Measurements from ENCODE around the gene ATG13. TPM values are rescaled to one million over a fixed set of nuclear protein-coding genes. Genes with fewer than 3 reads are reported as not detected.
"Not testable (repeated sequence)": the region's sequence is repeated elsewhere in the genome, so short reads cannot be mapped to it uniquely, and the experiment has no call there.

ATG13 gene
- total RNA-seq, 1 donor from 2014 or later: 87.7 TPM

DNA sequence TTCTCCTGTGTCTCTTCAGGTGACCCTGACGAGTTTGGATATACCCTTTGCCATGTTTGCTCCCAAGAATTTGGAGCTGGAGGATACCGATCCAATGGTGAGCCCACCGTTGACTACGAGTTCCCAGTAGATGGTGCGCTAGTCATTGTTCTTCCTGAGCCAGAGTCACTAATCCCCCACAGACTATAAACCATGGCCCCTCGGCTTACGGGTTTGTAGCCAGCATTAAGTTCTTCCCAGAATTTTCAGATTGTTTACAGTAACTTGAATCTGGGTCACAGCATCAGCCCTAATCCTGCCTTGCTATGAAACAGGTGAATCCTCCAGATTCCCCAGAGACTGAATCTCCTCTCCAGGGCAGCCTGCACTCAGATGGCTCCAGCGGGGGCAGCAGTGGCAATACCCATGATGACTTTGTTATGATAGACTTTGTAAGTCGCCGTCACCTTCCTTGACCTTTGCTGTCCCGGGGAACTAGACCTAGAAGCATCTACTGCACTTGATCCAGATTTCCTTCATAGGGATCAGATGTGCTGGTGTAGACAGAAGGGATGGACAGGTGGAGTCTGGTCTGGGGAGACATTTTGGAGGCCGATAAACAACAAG is 51.2 kb downstream of the ATG13 start:
- peaks cover 11% of the 10 kb centered on the region for H3K27me3 Mint-ChIP-seq (ENCODE audit: unreplicated experiment)
- peaks cover 13% of the 10 kb centered on the region for H3K36me3 Mint-ChIP-seq (ENCODE audit: unreplicated experiment)
- H3K4me1 Mint-ChIP-seq (ENCODE audit: low read depth, unreplicated experiment): peaks cover 15% of the 10 kb centered on the region
- no peak overlapping the region for H3K4me3 Mint-ChIP-seq (ENCODE audit: unreplicated experiment)
- no peak for DNase-seq
- TF ChIP-seq, protein P1, sequence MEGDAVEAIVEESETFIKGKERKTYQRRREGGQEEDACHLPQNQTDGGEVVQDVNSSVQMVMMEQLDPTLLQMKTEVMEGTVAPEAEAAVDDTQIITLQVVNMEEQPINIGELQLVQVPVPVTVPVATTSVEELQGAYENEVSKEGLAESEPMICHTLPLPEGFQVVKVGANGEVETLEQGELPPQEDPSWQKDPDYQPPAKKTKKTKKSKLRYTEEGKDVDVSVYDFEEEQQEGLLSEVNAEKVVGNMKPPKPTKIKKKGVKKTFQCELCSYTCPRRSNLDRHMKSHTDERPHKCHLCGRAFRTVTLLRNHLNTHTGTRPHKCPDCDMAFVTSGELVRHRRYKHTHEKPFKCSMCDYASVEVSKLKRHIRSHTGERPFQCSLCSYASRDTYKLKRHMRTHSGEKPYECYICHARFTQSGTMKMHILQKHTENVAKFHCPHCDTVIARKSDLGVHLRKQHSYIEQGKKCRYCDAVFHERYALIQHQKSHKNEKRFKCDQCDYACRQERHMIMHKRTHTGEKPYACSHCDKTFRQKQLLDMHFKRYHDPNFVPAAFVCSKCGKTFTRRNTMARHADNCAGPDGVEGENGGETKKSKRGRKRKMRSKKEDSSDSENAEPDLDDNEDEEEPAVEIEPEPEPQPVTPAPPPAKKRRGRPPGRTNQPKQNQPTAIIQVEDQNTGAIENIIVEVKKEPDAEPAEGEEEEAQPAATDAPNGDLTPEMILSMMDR (IDR thresholded peaks at IDR 0.05; ENCODE audit: partially characterized antibody, unreplicated experiment): no peak
- H3K27ac Mint-ChIP-seq (ENCODE audit: unreplicated experiment): no peak overlapping the region
- H3K9me3 Mint-ChIP-seq (ENCODE audit: unreplicated experiment): peaks cover 15% of the 10 kb centered on the region

DNA sequence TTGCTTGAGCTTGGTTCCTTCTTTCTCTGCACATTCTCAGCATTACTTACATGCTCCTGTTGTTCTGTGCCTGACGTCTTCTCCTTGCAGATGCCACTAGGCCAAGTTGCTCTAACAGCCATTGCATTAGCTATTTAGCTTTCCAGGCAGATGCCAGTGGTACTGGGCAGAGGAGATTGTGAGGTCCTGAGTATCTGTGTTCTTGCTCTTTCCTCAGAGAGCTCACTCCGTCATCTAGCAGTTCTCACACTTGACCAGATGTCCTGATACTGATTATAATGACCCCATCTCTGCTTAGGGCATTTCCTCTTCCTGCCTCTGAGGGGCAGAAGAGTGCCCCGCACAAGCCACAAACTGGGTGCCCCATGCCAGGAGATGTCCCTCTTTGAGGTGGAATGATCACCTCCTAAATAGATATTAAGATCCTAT is 52.4 kb downstream of the ATG13 start:
- TF ChIP-seq, protein P1 (IDR thresholded peaks at IDR 0.05; ENCODE audit: partially characterized antibody, unreplicated experiment): peak; percentile 10
- Mint-ChIP-seq H3K4me1 (ENCODE audit: low read depth, unreplicated experiment) (peaks cover 22% of the 10 kb centered on the region), H3K27ac (ENCODE audit: unreplicated experiment) (no peak overlapping the region), H3K27me3 (ENCODE audit: unreplicated experiment) (peaks cover 11% of the 10 kb centered on the region), H3K36me3 (ENCODE audit: unreplicated experiment) (peaks cover 13% of the 10 kb centered on the region), H3K4me3 (ENCODE audit: unreplicated experiment) (no peak overlapping the region), H3K9me3 (ENCODE audit: unreplicated experiment) (peaks cover 15% of the 10 kb centered on the region)
- no peak for DNase-seq

DNA sequence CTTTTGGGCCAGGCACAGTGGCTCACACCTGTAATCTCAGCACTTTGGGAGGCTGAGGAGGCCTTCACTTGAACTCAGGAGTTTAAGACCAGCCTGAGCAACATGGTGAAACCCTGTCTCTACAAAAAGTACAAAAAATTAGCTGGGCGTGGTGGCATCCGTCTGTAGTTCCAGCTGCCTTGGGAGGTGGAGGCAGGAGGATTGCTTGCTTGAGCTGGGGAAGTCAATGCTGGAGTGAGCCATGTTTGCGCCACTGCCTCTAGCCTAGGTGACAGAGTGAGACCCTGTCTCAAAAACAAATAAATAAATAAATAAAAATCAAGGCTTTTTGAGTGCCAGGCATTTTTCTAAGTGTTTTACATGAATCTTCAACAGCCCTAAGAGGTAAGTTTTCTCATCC is 53.2 kb downstream of the ATG13 start:
- peaks cover 22% of the 10 kb centered on the region for H3K4me1 Mint-ChIP-seq (ENCODE audit: low read depth, unreplicated experiment)
- peaks cover 15% of the 10 kb centered on the region for H3K9me3 Mint-ChIP-seq (ENCODE audit: unreplicated experiment)
- not testable (repeated sequence) for DNase-seq; H3K4me3 Mint-ChIP-seq (ENCODE audit: unreplicated experiment); H3K27ac Mint-ChIP-seq (ENCODE audit: unreplicated experiment)
- H3K27me3 Mint-ChIP-seq (ENCODE audit: unreplicated experiment): peaks cover 11% of the 10 kb centered on the region
- H3K36me3 Mint-ChIP-seq (ENCODE audit: unreplicated experiment): peaks cover 13% of the 10 kb centered on the region

DNA sequence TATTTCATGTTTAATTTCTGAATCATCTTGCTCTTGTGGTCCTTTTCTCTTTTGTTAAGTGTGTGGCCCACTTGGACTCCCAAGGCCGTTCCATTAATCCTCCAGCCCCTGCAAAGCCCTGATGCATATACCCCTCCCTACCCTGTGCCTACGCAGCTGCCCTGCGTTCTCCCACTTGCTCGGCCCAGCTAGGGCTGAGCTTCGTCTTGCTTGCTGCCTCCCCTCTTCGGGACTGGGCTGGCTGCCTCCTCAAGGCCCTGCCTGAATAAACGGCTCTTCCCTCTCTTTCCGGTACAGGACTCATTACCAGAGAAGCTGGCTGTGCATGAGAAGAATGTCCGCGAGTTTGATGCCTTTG is 54.6 kb downstream of the ATG13 start:
- Mint-ChIP-seq H3K4me3 (ENCODE audit: unreplicated experiment) (peak overlapping the region; percentile 47), H3K9me3 (ENCODE audit: unreplicated experiment) (peaks cover 20% of the 10 kb centered on the region), H3K27me3 (ENCODE audit: unreplicated experiment) (peaks cover 11% of the 10 kb centered on the region), H3K36me3 (ENCODE audit: unreplicated experiment) (peaks cover 13% of the 10 kb centered on the region), H3K4me1 (ENCODE audit: low read depth, unreplicated experiment) (peaks cover 21% of the 10 kb centered on the region), H3K27ac (ENCODE audit: unreplicated experiment) (peak overlapping the region; percentile 95)
- no peak for DNase-seq
- TF ChIP-seq, protein P1 (IDR thresholded peaks at IDR 0.05; ENCODE audit: partially characterized antibody, unreplicated experiment): no peak

DNA sequence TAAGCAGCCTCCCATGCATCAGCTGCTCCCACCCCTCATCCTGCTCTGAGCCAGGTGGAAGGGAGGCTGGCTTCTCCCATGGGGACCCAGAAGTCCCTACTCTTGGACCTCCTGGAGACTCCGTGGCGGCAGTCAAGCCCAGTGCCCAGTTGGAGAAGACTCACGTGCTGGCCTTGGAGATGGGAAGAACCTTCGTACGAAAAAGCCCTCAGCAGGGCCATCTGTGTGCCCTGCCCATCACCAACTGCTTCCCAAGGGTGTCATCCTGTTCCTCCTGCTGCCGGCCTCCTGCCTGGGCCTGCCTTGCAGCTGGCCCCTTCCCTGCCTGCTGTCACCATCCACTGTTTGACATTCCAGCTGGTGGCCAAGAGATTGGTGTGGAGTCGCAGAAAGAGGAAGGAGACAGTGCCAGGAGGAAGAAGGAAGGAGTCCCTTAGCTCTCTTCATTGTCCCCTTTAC is 55.1 kb downstream of the ATG13 start:
- no peak for DNase-seq
- H3K36me3 Mint-ChIP-seq (ENCODE audit: unreplicated experiment): peaks cover 13% of the 10 kb centered on the region
- TF ChIP-seq, protein P1 (IDR thresholded peaks at IDR 0.05; ENCODE audit: partially characterized antibody, unreplicated experiment): no peak
- peaks cover 25% of the 10 kb centered on the region for H3K4me1 Mint-ChIP-seq (ENCODE audit: low read depth, unreplicated experiment)
- peaks cover 21% of the 10 kb centered on the region for H3K9me3 Mint-ChIP-seq (ENCODE audit: unreplicated experiment)
- peak overlapping the region; percentile 47 for H3K4me3 Mint-ChIP-seq (ENCODE audit: unreplicated experiment)
- peaks cover 11% of the 10 kb centered on the region for H3K27me3 Mint-ChIP-seq (ENCODE audit: unreplicated experiment)
- H3K27ac Mint-ChIP-seq (ENCODE audit: unreplicated experiment): peak overlapping the region; percentile 95

All from glutamatergic neuron (in vitro differentiated cells).